Chondrocyte (in vitro differentiated cells): Measurements from ENCODE around the gene CDK6. TPM values are rescaled to one million over a fixed set of nuclear protein-coding genes. Genes with fewer than 3 reads are reported as not detected.

Experiments
- DNase-seq: peaks from one replicate; pipeline ENCODE4 v3.0.0; 2021; ENCODE audit warnings: mixed read lengths, low spot score
- H3K27ac Mint-ChIP-seq: one replicate; pipeline ENCODE4 v1.8.0; 2021; ENCODE audit warnings: mild to moderate bottlenecking, moderate library complexity, mixed read lengths; ENCODE audit not compliant: unreplicated experiment
- H3K27me3 Mint-ChIP-seq: 2 replicates; pipeline ENCODE4 v1.8.0; 2021; ENCODE audit warnings: low read depth, mixed read lengths
- H3K36me3 Mint-ChIP-seq: 2 replicates; pipeline ENCODE4 v1.8.0; 2021; ENCODE audit warnings: low read depth, mixed read lengths
- H3K4me1 Mint-ChIP-seq: 2 replicates; pipeline ENCODE4 v1.8.0; 2021; ENCODE audit warnings: low read depth, mild to moderate bottlenecking, mixed read lengths
- H3K4me3 Mint-ChIP-seq: one replicate; pipeline ENCODE4 v1.8.0; 2021; ENCODE audit warnings: mild to moderate bottlenecking, moderate library complexity, mixed read lengths; ENCODE audit not compliant: unreplicated experiment
- H3K9me3 Mint-ChIP-seq: 2 replicates; pipeline ENCODE4 v1.8.0; 2021; ENCODE audit warnings: low read depth, mixed read lengths
- CTCF ChIP-seq: fragments of 200-600 bp; sonication (generic); IDR thresholded peaks from 2 replicates; pipeline ENCODE4 v1.5.0; 2021; ENCODE audit warnings: antibody characterized with exemption, mild to moderate bottlenecking, moderate library complexity
- total RNA-seq: library from RNA; stranded (reverse); gene quantifications from 3 replicates; pipeline ENCODE4 v1.2.1, GENCODE V29; 2021

CDK6 gene
- total RNA-seq, 1 donor from 2014 or later = 162 TPM

- DNase-seq = no peak
- Mint-ChIP-seq H3K9me3 (peaks cover 3% of the 10 kb centered on the region), H3K27me3 (no peaks in the 10 kb centered on the region), H3K27ac (peak overlapping the region; percentile 96), H3K4me3 (no peak overlapping the region), H3K36me3 (peaks cover 7% of the 10 kb centered on the region), H3K4me1 (peaks cover 71% of the 10 kb centered on the region)
- no peak for TF ChIP-seq CTCF
These were observed 139.8 kb downstream of the CDK6 start for GRCh38 chr7:92696584-92696983.

GRCh38 chr7:92695308-92696261 is 140.8 kb downstream of the CDK6 start:
- H3K9me3 Mint-ChIP-seq = peaks cover 3% of the 10 kb centered on the region
- no peak for DNase-seq
- peaks cover 73% of the 10 kb centered on the region for H3K4me1 Mint-ChIP-seq
- peak overlapping the region; percentile 69 for H3K4me3 Mint-ChIP-seq
- TF ChIP-seq CTCF = no peak
- peaks cover 5% of the 10 kb centered on the region for H3K36me3 Mint-ChIP-seq
- H3K27ac Mint-ChIP-seq = peak overlapping the region; percentile 96
- no peaks in the 10 kb centered on the region for H3K27me3 Mint-ChIP-seq

- no peak for TF ChIP-seq CTCF
- Mint-ChIP-seq H3K27me3 (no peaks in the 10 kb centered on the region), H3K4me1 (peaks cover 59% of the 10 kb centered on the region), H3K4me3 (no peak overlapping the region), H3K9me3 (peaks cover 9% of the 10 kb centered on the region), H3K36me3 (peaks cover 12% of the 10 kb centered on the region), H3K27ac (peak overlapping the region; percentile 96)
- DNase-seq = no peak
These were observed 142.2 kb downstream of the CDK6 start for GRCh38 chr7:92694211-92694610.

GRCh38 chr7:92693519-92693918 is 142.9 kb downstream of the CDK6 start:
- Mint-ChIP-seq H3K9me3 (peaks cover 9% of the 10 kb centered on the region), H3K27me3 (no peaks in the 10 kb centered on the region), H3K4me1 (peaks cover 52% of the 10 kb centered on the region), H3K27ac (peak overlapping the region; percentile 74), H3K4me3 (no peak overlapping the region), H3K36me3 (peaks cover 14% of the 10 kb centered on the region)
- no peak for DNase-seq
- TF ChIP-seq CTCF = no peak

- DNase-seq = no peak
- peaks cover 19% of the 10 kb centered on the region for H3K36me3 Mint-ChIP-seq
- peak; percentile 90 for TF ChIP-seq CTCF
- peaks cover 9% of the 10 kb centered on the region for H3K9me3 Mint-ChIP-seq
- peaks cover 33% of the 10 kb centered on the region for H3K4me1 Mint-ChIP-seq
- no peak overlapping the region for H3K4me3 Mint-ChIP-seq
- H3K27me3 Mint-ChIP-seq = no peaks in the 10 kb centered on the region
- H3K27ac Mint-ChIP-seq = peak overlapping the region; percentile 42
These were observed 144.8 kb downstream of the CDK6 start for GRCh38 chr7:92691578-92691977.
